Spleen (tissue), 7 donors: ENCODE data around the gene FPR2.

Experiments
- CTCF ChIP-seq, 11 experiments: fragments of 200-600 bp in 7 of 11; fragments of 450-650 bp in 4 of 11; sonication (generic) in 4 of 11; IDR thresholded peaks in 8 of 11; conservative IDR thresholded peaks in 3 of 11; 1 replicate in 7 of 11; 2 replicates in 4 of 11; pipeline versions ENCODE4 v1.4.0 to v1.8.0; 2016 to 2021; ENCODE audit warnings: antibody characterized with exemption in 11 of 11, inconsistent platforms in 4 of 11, mild to moderate bottlenecking in 1 of 11
- POLR2A ChIP-seq, 3 donors: fragments of 450-650 bp; IDR thresholded peaks; one replicate each; pipeline ENCODE4 v1.5.1; 2017; ENCODE audit warnings: antibody characterized with exemption in 3 of 3, mild to moderate bottlenecking in 1 of 3
- donor health status: DM: no; HTN: no; CAD: no; lungs with moderate emphysema.
- donor health status: DM: no; HTN: no; CAD: no.
- donor health status: DM: no; HTN: no; CAD: no.

- TF ChIP-seq POLR2A (IDR thresholded peaks at IDR 0.05) (no peak), CTCF (IDR thresholded peaks at IDR 0.05 in 8 of 11, conservative IDR thresholded peaks at IDR 0.05 in 3 of 11) (no peak)
These were observed 43.0 kb downstream of the FPR2 start for GRCh38 chr19:51803967-51804366.
